Ureter (tissue), 1 donor: ENCODE results near the gene NACAD. TPM values are rescaled to one million over a fixed set of nuclear protein-coding genes. Genes with fewer than 3 reads are reported as not detected.

Experiments used
- DNase-seq: peaks from one replicate; pipeline ENCODE4 v3.0.0-alpha.2; 2020; ENCODE audit warnings: low spot score
- total RNA-seq: library from RNA; stranded (reverse); gene quantifications from one replicate; pipeline ENCODE4 v1.2.4, GENCODE V29; 2023
- donor health status: DM: yes; HTN: yes; CAD: no.

Gene NACAD, protein sequence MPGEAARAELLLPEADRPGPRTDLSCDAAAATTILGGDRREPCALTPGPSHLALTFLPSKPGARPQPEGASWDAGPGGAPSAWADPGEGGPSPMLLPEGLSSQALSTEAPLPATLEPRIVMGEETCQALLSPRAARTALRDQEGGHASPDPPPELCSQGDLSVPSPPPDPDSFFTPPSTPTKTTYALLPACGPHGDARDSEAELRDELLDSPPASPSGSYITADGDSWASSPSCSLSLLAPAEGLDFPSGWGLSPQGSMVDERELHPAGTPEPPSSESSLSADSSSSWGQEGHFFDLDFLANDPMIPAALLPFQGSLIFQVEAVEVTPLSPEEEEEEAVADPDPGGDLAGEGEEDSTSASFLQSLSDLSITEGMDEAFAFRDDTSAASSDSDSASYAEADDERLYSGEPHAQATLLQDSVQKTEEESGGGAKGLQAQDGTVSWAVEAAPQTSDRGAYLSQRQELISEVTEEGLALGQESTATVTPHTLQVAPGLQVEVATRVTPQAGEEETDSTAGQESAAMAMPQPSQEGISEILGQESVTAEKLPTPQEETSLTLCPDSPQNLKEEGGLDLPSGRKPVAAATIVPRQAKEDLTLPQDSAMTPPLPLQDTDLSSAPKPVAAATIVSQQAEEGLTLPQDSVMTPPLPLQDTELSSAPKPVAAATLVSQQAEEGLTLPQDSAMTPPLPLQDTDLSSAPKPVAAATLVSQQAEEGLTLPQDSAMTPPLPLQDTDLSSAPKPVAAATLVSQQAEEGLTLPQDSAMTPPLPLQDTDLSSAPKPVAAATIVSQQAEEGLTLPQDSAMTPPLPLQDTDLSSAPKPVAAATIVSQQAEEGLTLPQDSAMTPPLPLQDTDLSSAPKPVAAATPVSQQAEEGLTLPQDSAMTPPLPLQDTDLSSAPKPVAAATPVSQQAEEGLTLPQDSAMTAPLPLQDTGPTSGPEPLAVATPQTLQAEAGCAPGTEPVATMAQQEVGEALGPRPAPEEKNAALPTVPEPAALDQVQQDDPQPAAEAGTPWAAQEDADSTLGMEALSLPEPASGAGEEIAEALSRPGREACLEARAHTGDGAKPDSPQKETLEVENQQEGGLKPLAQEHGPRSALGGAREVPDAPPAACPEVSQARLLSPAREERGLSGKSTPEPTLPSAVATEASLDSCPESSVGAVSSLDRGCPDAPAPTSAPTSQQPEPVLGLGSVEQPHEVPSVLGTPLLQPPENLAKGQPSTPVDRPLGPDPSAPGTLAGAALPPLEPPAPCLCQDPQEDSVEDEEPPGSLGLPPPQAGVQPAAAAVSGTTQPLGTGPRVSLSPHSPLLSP (N-terminal part only)
- 5.7 TPM for total RNA-seq

DNA sequence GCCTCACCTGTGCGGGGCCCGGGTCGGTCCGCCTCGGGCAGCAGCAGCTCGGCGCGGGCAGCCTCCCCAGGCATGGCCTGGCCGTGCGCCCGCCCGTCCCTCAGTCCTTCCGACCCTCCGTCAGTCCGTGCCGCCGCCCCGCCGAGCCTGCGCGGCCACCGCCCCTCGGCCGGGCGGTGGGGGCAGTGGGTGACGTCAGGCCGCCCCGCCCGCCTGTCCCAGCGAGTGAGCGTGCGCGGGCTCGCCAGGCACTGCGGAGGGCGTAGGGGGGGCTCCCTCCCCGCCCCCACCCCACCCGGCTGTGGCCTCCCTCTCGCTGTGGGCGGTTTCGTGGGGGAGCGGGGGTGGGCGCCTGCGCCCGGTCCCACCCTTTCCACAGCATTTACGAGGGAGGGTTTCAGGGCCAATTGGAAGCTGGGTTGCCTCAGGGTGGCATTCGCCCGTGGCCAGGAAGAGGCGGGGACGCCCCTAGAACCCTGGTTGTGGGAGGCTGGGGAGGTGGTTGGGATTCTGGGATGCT lies at the start of gene NACAD:
NACAD (minus strand) TSS at position 149 of the 520 bp plus-strand sequence; CDS start at position 74, 75 bp downstream.
- DNase-seq: no peak

DNA sequence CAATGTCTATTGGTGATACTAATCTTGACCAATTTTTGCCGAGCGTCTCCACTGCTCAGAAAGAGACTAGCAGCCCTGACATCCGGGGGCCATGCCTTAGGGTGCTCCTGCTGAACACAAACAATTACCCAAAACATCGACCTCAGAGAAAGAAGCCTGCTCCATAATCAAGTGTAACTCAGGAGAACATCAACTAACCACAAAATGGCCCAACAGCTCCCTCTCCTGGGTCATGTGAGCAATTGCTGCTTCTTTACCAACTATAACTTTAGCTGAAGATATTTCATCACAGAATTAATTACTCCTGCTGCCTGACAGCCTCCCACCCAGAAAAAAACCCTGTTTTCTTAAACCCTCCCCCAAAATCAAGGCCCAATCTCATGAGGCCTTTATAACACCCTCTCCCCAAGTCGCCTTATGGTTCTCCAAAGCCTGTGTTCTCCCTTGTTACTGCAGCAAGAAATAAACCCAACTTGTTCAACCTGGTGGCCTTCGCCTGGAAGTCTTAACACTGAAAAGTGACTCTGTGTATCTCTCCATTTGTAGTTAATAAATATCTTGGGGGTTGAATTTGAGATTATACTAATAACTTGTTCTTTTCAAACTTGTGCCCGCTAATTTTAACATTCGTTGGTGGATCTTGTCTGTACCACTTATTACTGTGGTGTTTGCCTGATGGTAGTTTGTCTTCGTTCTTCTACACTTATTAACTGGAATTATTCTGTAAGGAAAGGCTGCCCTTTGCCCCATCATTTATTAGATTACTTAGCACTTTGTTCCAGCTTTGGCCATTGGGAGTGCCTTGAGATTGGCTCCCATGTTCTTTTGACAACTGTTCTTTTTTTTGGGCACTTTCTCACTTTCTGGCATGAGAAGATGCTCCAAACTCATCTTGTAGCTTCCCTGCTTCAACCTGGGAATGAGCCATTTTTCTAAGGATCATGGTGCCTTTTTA lies 47.6 kb upstream of the NACAD start:
- peak; percentile 66 for DNase-seq

DNA sequence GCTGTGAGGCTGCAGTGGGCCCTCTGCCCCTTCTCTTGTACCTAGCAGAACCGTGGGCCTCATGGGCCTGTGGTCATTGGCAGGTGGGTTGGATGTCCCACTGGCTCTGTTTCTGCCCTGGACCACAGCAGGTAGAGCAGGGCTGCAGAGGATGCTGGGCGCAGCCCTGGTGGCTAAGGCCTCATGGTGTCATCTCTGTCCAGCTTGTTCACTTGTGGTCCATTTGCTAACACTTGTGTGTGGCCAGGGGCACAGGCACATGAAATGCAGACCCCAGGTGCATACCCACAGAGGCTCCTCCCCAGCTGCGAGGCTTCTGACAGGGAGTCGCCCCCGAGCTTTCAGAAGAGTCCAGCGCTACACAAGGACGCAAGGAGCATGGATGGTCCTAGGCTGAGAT lies 45.1 kb upstream of the NACAD start:
- DNase-seq: no peak

DNA sequence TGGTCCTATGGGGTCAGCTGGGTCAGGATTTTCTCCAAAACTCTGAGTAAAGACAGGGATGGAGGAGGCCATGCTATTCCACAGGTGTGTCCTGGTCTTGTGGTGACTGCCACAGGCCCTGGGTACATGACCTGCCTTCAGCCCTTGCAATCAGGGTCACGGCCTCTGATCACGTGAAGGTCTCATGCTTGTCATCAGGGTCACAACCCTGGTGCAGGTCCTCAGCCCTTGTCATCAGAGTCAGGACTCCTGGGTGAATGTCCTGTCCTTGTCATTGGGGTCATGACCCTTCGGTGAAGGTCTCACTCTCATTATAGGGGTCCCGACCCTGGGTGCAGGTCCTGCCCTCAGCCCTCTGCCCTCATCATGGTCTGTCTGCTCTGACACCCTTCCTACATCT lies 44.6 kb upstream of the NACAD start:
- DNase-seq: no peak

DNA sequence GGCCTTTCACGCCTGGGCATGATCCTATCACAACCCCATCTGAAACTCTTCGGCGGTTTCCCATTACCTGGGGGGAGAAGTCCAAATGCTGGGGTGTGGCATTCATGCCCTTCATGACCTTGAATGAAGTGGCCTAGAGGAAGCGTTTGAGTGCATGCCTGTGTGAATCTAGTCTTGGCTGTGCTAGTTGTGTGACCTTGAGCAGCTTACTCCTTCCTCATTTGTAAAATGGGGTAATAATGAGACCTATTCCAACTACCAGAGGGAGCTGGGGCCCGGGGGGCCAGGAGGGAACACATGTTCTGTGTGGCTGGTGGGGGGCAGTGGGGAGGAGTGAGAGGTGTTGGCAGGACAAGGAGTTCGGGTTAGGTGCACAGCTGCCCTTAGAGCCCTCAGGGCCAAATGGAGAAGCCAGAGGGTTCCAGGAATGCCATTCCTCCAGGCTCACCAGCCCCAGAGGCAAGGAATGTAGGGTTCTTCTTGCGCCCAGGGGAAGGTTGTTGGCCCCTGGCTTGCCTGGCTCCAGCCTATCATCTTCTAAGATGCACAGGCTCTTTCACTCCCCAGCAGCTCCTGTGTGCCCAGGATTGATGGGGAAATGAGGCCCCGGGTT lies 44.0 kb upstream of the NACAD start:
- no peak for DNase-seq

DNA sequence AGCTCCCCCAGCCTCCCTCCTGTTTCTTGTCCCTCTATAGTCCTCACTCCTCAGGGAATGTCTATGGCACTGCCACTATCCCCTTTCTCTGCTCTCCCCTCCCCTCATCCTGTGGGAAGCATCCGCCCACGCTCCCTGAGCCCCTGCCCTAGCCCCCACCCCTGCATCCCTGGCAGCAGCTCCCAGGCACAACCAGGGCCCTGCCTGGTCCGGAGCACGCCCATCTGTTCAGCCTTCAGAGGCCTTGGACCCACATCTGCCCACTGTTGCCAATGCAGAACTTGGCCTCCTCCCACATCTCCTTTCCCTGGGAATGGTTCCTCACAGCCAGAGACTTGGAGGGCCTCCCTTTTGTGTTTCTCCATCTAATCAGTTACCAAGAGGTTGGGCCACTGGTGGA lies 43.1 kb upstream of the NACAD start:
- no peak for DNase-seq

DNA sequence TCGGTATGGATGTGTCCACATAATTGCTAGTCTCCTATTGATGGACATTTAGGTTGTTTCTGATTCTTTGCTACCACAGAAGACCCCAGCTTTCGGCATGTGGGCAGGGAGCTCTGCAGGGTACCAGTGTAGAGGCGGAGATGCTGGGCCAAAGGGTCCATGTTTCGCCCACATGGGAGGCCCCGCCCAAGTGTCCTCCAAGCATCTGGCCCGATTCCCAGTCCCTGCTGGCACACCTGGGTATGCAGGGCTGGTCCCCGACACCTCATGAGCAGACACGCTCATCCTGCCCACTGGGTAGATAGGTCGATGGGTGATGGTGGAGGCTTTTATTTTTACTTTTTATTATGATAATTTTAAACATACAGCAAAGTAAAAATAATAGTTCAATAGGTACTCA lies 42.1 kb upstream of the NACAD start:
- no peak for DNase-seq

DNA sequence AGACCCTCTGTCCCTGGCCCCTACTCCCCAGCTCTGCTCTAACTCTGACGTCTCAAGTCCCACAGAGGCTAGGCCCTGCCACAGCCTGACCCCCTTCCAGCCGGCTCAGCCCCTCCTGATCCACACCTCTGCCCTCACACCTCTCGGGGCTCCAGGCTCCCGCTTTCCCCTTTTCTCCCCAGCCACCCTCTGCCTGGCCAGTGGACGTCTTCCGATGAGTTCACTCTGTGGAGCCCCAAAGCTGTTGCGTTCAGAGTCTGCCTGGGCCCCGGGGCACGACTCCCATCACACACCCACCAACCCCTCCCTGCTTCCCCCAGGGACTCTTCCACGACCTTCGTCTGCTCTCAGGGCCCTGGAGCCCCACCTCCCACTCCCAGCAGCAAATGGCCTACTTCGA lies 41.1 kb upstream of the NACAD start:
- DNase-seq: no peak

DNA sequence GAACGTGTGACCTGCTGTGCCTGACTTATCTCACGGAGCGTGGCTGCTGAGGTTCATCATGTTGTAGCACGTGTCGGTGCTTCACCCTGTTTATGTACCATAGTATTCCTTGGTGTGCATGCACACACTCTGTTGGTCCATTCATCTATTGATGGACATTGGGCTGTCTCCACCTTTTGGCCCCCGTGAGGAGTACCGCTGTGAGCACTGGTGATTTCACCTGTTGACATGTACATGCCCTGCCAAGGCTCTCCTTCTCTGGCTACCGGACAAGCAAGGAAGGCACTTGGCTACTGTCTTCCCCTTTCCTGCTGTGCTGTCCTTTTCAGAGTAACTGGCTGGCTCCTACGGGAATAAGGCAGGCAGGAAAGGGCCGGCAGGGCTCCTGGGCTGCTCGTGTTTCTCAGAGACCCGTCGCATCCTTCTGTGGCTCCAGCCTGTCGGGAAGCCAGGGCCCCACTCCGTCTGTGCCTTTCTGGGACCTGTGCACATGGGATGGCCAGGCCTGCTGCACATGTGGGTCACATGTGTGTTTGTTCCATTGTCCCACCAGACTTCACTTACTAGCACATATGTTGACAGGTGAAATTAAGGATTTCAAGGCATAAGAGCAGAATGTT lies 40.5 kb upstream of the NACAD start:
- no peak for DNase-seq

DNA sequence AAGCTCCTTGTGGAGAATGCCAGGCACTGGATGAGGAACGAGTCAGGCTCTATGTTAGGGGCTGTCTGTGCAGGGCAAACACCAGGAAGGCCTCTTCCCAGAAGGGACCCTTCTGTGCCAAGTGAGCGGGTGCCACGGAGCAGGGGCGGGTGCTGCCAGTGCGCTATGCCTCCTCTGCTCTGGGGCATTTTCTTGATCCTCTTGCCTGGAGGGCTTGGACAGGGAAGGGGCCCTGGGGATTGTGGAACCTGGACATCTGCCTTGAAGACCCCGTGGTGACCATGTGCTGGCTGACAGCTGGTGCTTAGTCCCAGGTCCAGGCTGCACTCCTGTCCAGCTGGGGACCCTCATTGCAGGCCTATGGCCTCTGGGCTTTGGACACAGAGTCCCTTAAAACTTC lies 38.2 kb upstream of the NACAD start:
- no peak for DNase-seq

DNA sequence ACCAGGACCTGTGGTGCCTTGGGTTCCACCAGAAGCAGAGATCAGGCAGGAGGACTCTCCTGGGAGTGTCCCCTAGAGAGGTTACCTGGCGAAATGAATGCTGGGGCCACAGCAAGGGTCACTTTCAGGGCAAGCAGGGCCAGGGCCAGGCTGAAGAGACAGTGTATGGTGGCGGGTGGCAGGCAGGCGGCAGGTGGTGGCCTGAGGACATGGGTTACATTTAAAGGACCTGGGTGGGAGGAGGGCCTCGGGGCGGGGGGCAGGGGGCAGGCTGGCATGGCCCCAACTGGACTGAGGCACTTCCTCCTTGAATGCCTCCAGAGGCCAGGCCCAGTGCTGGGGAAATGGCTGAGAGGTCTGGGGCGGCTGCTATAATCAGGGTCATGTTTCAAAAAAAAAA lies 37.4 kb upstream of the NACAD start:
- DNase-seq: no peak

DNA sequence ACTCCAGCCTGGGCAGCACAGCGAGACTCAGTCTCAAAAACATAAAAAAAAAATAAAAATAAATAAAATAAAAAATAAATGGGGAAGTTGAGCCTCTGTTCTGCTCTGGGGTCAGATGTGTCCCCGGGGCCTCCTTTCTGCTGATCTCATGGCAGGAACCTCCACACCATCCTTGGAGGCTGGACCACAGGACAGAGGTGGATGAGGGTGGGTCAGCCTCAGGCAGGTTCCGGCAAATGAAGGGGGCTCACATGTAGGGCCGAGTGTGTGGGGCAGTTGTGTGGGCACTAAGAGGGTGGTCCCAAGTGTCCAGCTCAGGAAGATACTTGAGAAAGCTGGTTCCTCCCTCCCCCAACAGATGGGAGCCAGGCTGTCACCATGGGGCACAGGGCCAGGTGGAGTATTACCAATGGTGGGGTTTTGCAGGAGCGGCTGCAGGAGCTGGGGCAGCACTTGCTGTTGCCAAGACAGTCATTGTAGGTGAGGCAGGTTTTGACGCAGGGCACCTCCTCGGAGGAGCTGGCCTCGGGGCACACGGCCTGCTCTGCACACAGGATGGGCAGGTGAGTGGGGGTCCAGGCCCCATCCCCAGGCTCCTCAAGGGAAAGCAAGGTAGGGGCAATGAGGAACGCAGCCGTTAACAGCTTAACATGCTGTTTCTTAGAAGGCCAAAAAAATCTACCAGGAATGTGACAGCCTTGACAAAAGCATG lies 36.6 kb upstream of the NACAD start:
- no peak for DNase-seq

DNA sequence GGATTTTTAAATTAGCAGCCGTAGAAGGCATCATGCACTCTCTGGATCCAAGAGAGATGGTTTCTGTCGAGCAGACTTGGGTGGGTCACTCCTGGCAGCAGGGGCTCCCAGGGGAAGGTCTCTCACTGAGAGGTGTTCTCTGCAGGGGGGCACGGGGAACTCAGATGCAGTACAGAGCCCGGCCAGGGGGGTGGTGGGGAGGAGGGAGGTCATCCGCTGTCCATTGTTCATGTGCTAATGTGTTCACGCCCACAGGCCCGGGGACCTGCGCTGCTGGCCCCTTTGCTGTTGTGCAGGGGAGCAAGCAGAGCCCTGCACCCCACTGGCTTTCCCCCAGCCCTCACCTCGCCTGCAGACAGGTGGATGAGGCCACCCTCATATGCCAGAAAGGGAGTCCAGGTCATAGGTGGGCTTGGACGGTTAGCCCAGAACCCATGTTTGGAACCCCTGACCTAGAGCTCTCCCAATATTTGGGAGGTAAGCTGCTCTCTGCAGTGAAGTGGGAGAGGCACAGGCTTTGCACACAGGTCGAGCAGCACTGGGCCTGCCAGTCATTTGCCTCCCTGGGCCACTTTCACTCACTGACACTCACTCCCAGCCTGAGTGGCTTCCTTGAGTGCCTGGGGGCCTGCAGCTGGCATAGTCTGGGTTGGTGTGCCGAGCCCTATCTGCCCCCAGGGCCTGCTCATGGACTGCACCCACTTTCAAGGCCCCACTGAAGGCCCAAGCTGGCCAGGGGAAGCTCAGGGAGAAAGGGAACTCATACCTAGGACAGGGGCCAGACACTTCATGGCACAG lies 35.3 kb upstream of the NACAD start:
- no peak for DNase-seq

DNA sequence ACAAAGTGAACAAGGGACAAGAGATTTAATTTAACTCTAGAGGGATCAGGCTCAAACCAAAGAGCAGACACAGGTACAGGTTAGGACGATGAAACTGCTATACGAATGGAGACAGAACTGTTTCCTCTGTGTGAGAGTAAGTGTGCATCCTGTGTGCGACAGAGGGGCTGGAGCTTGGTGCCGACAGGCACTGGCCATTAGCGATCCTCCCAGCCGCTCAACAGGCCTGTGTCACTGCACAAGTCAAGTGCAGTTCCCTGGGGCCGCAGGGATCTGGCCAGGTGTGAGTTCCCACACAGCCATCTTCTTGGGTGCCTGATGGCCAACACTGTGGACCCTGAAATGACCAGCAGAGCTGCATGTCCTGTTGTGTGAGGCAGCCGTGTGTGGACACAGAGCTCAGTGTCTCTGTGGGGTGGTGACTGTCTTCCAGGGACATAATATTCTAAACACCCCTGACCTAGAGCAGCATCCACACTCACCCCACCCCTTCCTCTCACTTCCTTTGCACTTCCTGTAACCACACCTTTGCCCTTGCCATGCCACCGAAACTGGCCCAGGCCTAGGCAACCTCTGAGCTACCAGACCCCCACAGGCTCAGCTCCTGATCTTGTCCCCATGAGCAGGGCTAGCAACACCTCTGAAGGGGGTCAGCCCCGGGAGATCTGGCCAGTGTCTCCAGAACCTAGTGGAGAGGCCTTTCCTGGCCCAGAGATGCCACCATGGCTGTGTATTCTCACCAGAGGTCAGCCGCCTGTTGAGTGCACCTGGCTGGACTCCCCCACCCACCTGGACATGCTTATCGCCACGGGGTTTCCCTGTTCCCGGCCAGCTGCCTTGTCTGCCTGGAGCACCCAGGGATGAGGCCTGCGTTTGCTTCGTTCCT lies 34.4 kb upstream of the NACAD start:
- DNase-seq: no peak

DNA sequence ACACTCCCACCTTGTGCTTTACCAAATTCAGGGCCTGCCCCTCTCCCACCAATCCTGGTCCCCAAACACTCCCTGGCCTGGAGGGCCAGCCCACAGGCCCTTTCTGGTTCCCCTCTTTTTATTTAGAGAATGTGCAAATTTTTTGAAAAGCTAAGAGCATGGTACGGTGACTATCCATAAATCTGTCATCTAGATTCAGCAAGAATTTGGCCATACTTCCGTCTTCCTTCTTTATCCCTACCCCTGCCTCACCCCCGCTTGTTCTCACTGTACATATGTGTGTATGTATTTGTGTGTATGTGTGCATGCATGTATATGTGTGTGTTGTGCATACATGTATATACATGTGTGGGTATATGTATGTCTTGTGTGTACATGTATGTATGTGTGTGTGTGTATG lies 30.8 kb upstream of the NACAD start:
- DNase-seq: no peak

DNA sequence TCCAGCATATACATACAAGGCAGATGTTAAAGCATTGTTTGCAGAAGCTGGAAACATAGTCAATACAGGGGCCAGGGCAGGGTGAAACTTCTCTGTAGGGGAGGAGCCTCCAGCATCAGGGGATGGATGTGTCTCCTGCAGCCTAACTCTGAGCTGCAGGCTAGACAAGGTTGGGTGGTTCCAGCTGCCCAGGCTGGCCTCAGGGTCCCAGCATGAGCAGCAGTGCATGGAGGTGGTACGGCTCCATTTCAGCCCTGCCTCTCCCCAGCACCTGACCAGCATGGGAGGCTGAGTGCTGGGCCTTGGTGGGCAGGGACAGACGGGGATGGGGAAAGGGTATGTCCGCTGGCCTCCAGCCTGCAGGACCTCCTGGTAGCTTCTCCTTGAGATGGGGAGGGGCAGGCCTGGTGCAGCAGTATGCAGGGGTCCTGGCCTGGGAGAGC lies 30.1 kb upstream of the NACAD start:
- DNase-seq: no peak

DNA sequence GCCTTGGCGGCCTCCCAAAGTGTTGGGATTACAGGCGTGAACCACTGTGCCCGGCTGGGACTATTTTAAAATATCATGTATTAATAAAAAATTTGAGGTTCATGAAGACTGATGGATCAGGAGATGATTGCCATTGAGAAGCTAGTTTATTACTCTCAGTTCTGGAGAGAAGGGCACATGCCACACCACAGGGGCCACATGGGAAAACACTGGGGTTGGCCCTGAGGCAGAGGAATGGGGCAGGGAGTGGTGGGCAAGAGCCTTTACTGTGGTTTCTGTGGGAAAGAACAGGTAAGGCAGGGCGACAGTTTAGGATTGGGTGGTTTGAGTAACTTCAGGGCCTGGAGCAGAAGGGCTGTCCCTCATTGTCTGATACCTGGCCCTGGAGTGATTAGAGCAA lies 29.5 kb upstream of the NACAD start:
- DNase-seq: no peak
